SIG-M5 treated with dmso at 0.1 percent for 504 hours (cell line): ENCODE results near the gene SLC16A3.
"Not testable (repeated sequence)": the region's sequence is repeated elsewhere in the genome, so short reads cannot be mapped to it uniquely, and the experiment has no call there.

Source experiments
- DNase-seq: peaks from one replicate; lab custom pipeline; 2025; ENCODE audit not compliant: unreplicated experiment; lab: John Stamatoyannopoulos, UW

Gene SLC16A3

DNA sequence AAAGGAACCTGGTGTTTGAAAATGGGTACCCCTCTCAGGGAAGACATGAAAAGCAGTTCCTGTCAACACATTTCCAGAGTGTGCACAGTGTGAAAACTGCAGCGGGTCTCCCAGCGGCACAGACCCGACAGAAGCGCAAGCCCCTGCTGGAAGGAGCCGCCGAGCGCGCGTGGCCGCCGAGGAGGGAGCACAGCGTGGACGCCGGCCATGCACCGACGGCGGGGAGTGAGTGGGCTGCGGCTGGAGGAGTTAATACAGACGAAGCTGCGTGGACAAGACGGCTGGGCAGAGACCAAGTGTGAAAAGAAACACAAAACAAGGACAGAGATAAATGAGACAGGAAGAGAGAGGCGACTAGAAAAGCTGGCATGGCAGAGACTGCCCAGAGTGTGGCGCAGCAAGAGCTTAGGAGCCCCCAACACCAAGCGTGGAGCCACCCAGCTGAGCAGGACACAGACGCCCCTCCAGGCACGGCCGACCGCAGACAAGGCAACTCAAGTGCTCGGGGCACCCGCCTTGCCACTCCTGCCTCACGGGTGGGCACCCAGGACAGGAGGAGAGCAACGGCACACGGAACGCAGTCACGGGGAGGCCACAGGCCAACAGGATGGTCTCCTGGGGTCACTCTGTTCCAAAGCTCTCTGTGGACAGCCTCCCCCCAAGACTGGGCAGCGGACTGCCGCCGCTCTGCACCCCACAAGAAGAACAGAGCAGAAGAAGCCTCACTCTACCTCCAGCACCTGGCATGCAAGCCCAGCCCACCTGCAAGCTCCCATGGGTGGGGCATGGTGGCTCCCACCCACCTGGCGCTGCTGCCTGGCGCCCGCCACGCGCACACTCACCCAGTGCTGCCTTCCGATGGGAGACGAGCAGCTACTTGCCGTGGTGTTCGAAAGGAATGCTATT, 16.5 kb downstream of the SLC16A3 start:
- DNase-seq, result no peak

DNA sequence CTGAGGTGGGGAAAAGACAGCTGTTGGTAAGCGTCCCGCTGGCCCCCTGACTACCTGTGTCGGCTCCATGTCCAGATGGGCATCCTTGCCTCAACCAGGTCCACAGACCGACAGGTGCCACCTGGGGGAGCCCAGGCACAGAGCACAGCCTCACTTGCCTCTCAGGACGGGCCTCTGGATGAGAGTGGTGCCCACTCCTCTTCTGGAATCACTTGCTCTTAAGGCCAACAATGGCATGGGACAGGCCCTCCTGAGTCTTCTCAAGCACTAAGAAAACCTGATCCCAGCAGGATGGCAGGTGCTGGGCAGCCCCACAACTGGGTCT, 17.2 kb downstream of the SLC16A3 start:
- no peak for DNase-seq

DNA sequence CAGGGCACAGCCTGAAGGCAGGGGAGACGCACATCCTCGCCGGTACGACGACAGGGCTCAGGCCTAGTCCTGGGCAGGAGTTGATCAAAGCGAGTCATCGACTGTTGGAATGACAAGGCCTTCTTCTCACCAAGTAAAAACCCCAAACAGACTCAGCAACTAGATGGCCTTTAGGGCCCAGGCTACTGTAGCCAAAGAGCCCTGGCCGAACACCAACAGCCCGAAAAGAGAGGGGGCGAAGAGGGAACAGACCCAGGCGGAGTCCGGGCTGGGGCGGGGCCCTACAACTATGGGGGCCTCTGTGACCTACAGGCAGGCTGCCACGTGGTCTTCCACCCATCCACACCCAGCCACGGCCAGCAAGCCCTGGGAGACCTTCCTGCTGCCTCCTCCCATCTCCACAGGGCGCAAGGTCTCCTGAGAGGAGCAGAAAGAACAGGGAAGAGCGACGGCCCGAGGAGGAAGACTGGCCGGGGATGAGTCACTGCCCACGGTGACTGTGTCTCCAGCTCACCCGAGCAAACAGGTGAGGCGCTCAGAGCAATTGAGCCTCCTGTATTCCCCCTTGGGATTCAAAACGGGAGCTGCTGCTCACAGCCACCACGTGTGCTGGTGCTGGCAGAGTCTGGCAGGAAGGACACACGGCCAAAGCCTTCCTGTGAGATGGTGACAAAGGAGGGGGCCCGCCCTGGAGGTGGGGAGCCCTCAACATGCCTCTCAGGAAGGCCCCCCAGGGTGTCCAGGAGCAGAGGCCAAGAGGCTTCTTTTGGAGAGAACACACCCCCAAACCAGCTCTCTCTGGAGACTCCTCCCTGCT, 17.7 kb downstream of the SLC16A3 start:
- no peak for DNase-seq

DNA sequence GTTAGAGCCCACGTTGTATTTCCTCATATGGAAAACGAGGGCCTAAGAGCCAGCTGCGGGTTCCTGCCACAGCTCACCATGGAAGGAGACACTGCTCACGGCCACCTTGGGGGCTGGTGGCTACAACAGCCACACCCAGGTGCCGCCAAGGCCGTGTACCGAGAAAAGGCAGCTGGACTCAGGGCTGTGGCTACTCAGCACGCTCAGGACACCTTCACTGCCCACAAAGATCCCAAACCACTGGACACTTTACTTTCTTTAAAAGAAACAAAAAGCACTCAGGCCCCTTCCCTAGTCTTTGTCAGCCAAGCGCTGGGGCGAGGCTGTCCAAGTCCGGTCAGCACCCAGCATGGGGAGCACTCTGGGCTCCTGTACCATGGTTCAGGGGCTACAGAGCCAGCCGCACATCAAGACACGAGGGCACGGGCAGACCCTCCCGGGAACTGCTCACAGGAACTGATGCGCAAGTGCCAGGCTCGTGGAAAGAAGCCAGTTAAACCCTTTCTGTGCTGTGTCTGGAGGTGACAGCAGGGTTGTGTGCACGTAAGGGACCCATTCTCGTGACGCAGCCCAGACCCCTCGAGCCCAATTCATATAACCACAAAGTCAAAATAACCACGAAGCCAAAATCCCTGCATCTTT, 18.5 kb downstream of the SLC16A3 start:
- DNase-seq, result no peak

DNA sequence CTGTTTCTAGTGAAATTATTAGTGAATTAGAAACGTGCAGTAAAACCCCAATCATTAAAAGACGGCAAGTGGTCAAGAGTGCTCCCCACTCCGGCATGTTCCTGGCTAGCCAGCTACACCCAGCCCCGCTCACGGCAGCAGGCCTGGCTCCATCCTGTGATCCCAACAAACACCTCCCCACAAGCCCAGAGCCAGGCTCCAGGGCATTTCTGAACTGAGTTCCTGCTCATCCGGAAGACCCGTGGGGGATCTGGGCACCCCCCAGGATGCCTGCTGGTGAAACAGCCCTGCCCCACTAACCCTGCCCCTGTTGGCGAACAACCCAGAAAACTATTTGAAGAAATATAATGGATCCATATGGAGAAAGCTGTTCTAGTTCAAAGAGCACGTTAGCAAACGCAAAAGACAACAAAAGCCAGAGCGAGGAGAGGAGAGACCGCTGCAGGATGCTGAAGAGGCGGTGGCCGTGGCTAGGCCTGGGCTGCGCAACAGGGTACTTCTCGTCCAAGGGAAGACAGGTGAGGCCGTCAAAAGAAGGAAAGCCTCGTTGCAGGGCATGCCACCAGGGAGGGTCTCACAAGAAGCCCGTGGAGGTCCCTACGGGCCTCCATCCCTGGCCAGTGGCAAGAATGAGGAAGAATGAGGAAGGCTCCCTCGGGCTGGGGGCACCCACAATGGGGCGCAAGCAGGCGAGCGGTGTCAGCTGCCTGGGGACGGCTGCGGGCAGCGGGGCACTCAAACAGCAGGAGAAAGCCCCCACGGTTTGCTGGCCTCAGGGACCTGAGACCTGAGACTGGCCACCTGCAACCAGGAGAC, 19.2 kb downstream of the SLC16A3 start:
- DNase-seq, result no peak

DNA sequence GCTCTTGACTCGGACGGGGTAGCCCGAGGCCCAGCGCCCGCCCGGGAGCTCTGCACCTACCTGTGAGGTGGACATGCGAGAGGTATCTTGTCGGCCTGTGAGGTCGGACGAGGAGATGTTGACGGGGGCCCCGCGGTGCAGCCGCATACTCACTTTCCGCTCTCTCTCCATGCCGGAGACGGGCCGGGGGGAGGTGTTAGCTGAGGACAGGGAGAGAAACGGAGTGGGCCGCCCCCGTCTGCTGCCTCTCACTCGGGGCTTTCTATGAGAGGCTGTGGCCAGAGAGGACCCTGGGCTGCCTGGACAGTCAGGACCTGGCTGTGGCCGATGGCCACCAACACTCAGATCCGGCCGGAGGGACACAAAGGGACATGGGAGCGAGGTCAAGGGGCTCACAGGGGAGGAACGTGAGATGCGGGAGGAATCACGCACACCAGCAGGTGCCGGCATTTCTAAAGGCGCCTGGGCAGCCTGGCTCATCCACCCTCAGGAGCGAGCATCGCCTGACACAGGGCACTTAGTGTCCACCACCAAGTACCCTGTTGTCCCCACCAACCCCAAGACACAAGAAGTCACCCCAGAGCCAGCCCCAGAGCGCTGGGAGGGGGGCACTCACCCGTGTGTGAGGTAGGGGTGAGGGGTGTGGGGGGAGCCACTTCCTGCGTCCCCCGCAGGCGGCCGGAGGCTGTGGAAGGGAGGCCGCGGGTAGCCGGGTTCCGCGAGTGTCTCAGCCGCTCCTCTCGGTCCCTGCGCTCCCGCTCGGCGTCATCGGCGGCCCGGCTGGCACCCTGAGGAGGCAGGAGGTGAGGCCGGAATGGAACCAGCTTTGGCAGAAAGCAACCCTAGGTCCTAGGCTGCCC, 20.2 kb downstream of the SLC16A3 start:
- DNase-seq, result no peak

DNA sequence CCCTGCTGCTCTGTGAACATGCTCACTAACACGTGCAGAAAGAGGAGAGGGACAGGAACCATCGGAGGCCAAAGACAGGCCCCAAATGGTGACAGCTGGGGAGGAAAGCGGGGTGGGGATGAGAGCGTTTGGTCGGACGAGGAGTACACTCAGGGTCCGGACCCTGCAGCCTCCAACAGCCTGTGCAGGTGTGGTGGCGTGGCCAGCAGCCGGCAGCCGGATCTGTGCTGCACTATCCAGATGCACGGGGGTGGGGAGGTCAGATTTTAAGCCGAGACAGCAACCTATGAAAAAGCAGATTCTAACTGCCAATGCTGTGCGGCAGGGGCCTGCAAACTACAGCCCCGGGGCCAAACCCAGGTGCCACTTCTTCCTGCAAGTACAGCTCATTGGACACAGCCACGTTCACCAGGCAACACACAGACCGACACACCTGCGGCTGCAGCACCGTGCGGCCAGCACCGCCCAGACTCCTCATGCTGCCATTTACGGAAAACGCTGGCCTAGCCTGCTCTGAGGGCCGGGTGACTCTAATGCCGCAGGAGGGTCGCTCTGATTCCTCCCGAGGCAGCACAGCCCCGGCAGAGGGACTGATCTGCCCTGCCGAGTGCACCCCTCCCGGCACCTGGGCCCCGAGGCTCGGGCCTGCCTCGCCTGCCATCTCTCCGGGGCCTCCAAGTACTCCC, 21.2 kb downstream of the SLC16A3 start:
- DNase-seq, result no peak

DNA sequence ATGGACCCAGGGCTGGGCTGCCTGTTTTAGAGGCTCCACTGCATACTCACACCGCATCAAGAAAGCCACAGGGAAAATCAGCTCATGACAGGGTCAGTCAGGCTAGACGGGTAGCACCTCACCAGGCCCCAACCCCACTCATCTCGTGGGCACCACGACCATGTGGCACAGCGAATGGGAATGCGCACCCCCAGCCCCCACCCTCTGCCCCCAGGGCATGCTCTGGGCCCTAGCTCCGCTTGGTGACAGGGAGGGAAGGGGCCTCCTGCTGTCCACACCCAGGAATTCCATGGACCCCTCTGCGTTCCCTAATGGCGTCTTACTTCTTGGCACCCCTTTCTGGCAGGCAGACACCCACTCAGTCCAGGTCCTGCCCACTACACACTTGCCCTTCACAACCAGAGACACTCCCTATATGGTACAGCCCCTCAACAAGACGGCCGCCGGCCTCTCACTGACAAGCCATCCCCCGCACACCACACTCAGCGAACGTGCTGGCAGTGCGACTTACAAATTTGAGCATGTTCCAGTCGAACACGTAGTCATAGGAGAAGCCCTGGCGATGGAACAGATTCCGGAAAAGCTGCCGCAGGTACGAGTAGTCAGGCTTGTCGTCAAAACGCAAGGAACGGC, 22.1 kb downstream of the SLC16A3 start:
- DNase-seq, result no peak

DNA sequence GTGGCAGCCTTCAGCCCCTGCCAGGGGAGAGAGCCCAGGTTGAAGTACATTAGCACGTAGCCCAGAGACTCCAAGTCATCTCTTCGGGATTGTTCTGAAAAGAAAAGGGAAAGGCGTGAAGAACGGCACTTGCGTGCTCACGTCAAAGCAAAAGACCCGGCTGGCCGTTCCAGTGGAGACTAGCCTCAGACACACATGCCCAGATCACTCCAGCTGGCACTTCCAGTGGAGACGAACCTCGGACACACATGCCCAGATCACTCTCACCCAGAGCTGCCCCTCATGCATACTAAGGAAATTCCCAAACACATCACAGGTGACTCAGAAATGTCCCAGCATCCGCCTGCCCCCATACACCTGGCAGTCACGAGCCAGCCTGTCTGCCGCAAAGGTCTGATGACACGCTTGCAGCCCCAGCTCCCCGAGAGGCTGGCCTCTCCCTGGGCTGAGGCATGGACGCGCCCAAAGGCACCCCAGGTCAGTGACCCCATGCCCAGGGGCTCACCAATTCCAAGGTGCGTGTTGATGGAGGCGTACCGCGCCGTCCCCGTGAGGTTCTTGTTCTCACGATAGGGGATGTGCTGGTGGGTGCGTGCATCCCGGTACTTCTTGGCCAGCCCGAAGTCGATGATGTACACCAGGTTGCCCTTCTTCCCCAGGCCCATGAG, 23.8 kb downstream of the SLC16A3 start:
- DNase-seq, result no peak

DNA sequence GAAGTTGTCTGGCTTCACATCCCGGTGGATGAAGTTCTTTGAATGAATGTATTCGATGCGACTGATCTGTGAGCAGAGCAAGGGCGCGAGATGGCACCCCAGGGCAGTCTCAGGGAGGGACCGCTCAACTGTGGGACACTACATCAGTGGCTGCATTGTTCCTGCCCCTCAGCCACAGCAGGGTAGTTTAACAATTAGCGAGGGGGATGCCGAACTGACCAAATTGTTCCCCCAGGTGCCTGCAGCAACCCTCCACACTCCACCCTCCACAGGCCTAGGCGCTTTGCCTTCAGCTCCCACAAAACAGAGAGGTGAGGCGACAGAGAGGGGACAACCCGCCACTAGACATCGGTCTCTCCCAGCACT, 24.3 kb downstream of the SLC16A3 start:
- no peak for DNase-seq

DNA sequence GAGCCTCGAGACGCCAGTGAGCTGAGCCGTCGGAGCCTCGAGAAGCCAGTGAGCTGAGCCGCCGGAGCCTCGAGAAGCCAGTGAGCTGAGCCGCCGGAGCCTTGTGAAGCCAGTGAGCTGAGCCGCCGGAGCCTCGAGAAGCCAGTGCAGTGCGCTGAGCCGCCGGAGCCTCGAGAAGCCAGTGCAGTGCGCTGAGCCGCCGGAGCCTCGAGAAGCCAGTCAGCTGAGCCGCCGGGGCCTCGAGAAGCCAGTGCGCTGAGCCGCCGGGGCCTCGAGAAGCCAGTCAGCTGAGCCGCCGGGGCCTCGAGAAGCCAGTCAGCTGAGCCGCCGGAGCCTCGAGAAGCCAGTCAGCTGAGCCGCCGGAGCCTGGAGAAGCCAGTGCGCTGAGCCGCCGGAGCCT, 25.3 kb downstream of the SLC16A3 start:
- DNase-seq, result not testable (repeated sequence)

DNA sequence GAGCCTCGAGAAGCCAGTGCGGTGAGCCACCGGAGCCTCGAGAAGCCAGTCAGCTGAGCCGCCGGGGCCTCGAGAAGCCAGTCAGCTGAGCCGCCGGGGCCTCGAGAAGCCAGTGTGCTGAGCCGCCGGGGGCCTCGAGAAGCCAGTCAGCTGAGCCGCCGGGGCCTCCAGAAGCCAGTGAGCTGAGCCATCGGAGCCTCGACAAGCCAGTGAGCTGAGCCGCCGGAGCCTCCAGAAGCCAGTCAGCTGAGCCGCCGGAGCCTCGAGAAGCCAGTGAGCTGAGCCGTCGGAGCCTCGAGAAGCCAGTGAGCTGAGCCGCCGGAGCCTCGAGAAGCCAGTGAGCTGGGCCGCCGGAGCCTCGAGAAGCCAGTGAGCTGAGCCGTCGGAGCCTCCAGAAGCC, 25.9 kb downstream of the SLC16A3 start:
- DNase-seq, result not testable (repeated sequence)

DNA sequence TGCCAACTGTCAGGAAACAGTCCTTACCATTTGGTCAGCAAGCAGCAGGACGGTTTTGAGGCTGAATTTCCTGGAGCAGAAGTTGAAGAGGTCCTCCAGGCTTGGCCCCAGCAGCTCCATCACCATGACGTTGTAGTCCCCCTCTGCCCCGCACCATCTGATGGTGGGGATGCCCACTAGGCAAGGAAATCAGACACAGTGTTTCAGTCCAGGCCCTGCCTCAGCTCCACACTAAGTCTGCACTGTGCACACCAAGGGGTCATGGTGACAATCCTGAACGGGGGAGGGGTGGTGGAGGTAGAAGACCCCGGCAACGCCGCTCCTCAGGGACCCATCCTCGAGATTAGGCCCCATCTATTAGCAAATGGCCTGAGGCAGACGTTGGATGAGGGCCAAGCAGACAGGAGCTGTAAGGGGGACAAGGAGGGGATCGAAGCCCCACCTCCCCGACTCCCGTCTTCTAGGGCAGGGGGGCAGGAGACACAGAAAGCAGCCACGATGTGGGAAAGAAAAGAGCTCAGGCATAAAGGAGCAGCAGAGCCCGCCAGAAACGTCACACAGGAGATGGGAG, 26.6 kb downstream of the SLC16A3 start:
- no peak for DNase-seq

DNA sequence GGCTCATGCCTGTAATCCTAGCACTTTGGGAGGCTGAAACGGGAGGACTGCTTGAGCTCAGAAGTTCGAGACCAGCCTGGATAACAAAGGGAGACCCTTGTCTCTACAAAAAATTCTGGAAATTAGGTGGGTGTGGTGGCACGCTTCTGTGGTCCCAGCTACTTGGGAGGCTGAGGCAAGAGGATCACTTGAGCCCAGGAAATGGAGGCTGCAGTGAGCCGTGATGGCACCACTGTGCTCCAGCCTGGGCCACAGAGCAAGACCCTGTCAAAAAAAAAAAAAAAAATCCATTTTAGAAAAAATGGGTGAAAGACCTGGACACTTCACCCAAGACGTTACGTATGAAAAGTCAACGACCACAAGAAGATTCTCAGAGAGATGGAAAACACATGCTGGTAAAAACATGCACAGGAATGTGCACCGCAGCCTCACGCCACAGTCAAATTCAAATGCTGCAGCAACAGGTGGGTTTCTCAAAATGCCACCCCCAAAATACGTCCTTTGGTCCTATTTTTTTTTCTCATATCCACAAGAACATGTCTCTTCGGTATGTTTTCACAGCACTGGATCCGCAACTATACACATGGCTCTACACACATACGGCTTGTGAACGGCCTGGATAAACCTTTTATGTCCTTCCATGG, 27.5 kb downstream of the SLC16A3 start:
- no peak for DNase-seq

DNA sequence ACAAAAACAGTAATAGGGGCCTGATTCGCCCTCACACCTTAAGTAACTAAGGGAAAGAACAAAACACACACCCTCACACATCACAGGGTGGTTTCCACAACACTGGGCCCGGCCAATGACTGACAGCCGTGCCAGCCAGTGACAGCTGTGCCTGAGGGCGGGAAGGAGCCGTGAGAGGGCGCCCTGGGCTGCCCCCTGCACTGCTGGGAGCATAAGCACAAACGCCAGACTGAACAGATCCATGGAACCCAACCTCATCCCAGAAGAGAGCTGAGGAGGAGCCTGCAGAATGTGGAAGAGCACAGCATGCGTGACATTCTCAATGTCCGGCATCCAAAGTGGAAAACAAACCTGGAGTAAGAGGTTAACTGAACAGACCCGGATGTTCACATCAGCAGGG, 28.6 kb downstream of the SLC16A3 start:
- no peak for DNase-seq

DNA sequence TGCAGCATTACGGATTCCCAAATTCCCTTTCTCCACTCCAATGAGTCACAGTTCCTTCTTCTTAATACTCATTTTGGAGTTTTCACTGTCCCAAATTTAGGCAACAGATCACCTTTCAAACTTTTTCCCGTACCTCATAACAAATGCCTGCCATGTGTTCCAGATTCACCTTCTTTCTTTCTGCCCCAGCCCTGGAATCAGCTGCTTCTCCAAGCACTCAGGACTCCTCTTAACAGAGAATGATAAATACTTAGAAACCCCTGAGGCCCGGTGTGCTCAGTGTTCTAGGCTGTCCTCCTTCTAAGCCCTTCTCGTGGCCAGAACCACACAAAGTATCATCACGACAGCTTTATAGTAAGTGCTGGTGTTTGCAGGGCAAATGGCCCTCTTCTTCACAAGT, 29.7 kb downstream of the SLC16A3 start:
- DNase-seq, result no peak
